OCI-LY3 (cell line): Measurements from ENCODE around the gene LHFPL2.

ENCODE experiments used
- EZH2phosphoT487 ChIP-seq: fragments of 200-600 bp; shearing (Covaris generic); IDR thresholded peaks from 2 replicates; pipeline ENCODE4 v1.6.1; 2018; ENCODE audit warnings: antibody characterized with exemption, mixed run types, low read depth
- TF ChIP-seq, protein P1 (sequence below): fragments of 200-600, 300-600 bp; sonication (generic); IDR thresholded peaks from 2 replicates; pipeline ENCODE4 v1.5.1; 2014; ENCODE audit warnings: antibody characterized with exemption, low read length, low read depth

DNA sequence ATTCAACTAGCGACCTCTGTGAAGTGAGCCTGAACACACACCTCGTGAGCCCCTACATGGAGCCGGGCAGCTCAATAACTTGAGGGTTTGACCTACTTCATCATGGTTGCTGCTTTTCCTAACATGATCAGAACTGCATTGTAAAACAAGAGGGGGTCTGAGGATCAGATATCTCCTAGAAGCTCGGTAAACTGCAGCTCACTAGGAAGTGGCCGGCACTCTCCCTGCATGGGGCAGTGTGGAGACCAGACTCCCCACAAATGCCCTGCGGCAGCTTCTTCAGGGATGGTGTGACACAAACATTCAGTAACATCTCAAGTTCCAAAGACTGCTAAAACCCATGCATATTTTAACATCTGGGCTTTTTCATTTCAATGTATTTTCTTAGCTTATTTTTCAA, 18.5 kb downstream of the LHFPL2 start:
- TF ChIP-seq, protein P1, sequence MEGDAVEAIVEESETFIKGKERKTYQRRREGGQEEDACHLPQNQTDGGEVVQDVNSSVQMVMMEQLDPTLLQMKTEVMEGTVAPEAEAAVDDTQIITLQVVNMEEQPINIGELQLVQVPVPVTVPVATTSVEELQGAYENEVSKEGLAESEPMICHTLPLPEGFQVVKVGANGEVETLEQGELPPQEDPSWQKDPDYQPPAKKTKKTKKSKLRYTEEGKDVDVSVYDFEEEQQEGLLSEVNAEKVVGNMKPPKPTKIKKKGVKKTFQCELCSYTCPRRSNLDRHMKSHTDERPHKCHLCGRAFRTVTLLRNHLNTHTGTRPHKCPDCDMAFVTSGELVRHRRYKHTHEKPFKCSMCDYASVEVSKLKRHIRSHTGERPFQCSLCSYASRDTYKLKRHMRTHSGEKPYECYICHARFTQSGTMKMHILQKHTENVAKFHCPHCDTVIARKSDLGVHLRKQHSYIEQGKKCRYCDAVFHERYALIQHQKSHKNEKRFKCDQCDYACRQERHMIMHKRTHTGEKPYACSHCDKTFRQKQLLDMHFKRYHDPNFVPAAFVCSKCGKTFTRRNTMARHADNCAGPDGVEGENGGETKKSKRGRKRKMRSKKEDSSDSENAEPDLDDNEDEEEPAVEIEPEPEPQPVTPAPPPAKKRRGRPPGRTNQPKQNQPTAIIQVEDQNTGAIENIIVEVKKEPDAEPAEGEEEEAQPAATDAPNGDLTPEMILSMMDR: no peak
- no peak for TF ChIP-seq EZH2phosphoT487
